Stimulated activated effector memory CD8-positive, alpha-beta T cell treated with anti-CD3 and anti-CD28 coated beads, Interleukin-12 subunit alpha, Interleukin-12 subunit beta, amount 100 ng/mL, for 72 hours (primary cell): ENCODE results near the gene PRSS1.
A peak's percentile ranks its signal among the peaks of the same experiment; 100 is the strongest.
"Not testable (repeated sequence)": the region's sequence is repeated elsewhere in the genome, so short reads cannot be mapped to it uniquely, and the experiment has no call there.

ENCODE experiments used
- ATAC-seq: fragments of 150-1000 bp; cut with Tn5 transposase; 2 replicates; pipeline ENCODE4 v1.10.0; 2021
- DNase-seq, 2 donors: peaks; one replicate each; pipeline ENCODE4 v3.0.0; 2021 to 2022; ENCODE audit warnings: low spot score in 2 of 2
- H3K27ac Mint-ChIP-seq: one replicate; pipeline ENCODE4 v1.8.0; 2022; ENCODE audit warnings: mild to moderate bottlenecking, mixed read lengths
- H3K36me3 Mint-ChIP-seq: one replicate; pipeline ENCODE4 v1.8.0; 2022; ENCODE audit warnings: mild to moderate bottlenecking, mixed read lengths
- H3K4me1 Mint-ChIP-seq: one replicate; pipeline ENCODE4 v1.8.0; 2022; ENCODE audit warnings: mixed read lengths
- H3K4me3 Mint-ChIP-seq: one replicate; pipeline ENCODE4 v1.8.0; 2022; ENCODE audit warnings: mild to moderate bottlenecking, mixed read lengths
- H3K9me3 Mint-ChIP-seq: one replicate; pipeline ENCODE4 v1.8.0; 2022; ENCODE audit warnings: mixed read lengths

Gene PRSS1

GRCh38 chr7:142775351-142776115, 26.3 kb downstream of the PRSS1 start:
- not testable (repeated sequence) for DNase-seq, H3K4me1 Mint-ChIP-seq, H3K36me3 Mint-ChIP-seq, H3K9me3 Mint-ChIP-seq, H3K27ac Mint-ChIP-seq, H3K4me3 Mint-ChIP-seq, ATAC-seq

GRCh38 chr7:142776206-142776844, 27.1 kb downstream of the PRSS1 start:
- Mint-ChIP-seq H3K4me1 (no peaks in the 10 kb centered on the region), H3K36me3 (no peaks in the 10 kb centered on the region), H3K9me3 (no peaks in the 10 kb centered on the region), H3K27ac (no peak overlapping the region), H3K4me3 (no peak overlapping the region)
- ATAC-seq: no peak
- DNase-seq: no peak

GRCh38 chr7:142776845-142777225, 27.6 kb downstream of the PRSS1 start:
- ATAC-seq, H3K4me1 Mint-ChIP-seq, H3K36me3 Mint-ChIP-seq, H3K27ac Mint-ChIP-seq, DNase-seq, H3K9me3 Mint-ChIP-seq, H3K4me3 Mint-ChIP-seq: not testable (repeated sequence)

DNA sequence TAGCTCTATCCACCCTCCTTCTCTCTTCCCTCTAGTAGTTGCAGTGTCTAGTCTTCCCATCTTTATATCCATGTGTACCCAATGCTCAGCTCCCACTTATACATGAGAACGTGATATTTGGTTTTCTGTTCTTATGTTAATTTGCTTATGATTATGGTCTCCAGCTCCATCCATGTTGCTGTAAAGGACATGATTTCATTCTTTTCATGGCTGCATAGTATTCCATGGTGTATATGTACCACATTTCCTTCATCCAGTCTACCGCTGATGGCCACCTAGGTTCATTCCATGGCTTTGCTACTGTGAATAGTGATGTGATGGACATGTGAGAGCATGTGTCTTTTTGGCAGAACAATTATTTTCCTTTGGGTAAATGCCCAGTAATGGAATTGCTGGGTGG, 28.0 kb downstream of the PRSS1 start:
- H3K36me3 Mint-ChIP-seq: no peaks in the 10 kb centered on the region
- DNase-seq (no peak), ATAC-seq (no peak)
- no peak overlapping the region for H3K27ac Mint-ChIP-seq
- H3K4me3 Mint-ChIP-seq: no peak overlapping the region
- no peaks in the 10 kb centered on the region for H3K4me1 Mint-ChIP-seq
- no peaks in the 10 kb centered on the region for H3K9me3 Mint-ChIP-seq

DNA sequence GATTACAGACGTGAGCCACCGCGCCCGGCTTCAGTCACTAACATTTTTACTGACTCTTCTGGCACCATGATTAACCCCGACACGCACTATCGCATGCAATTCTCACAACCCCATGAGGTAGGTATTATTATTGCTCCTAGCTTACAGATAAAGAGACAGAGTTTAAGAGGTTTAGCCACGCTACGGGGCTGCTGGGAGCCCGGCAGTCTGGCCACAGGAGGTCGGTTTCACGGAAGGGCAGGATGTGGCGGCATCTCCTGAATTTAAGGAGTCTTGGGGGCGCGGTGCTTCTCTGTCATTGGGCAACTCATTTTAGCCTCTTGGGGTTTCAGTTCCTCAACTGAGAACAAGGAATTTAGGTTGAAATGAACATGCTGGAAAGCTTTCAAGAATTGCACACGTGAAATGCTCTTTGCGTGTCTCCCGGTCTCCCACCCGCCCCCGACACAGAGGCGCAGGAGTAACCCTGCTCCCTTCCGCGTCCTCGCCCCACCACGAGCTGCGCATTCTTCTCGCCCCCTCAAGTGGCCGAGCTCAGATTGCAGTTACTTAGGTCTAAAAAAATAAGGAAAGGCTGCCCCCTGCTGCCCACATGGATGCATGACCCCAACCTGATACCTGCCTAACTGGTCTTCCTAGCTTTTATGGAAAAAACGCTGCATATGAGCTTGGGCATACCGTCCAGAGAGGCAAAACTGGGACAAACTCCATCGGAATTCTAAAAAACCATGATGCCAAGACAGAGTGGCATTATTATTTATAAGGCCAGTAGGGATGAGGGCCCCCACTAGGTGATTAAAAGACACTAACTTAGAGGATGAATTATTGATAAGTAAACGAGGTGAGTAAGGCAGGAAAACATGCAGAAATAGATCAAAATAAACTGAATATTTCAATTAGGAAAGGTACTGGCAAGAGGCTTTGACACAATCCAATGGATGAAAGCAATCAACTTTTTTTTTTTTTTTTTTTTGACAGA, 33.9 kb downstream of the PRSS1 start:
- H3K27ac Mint-ChIP-seq: peak overlapping the region; percentile 60
- ATAC-seq (peak; percentile 71), DNase-seq (peak; percentile 28 to 76)
- peaks cover 30% of the 10 kb centered on the region for H3K36me3 Mint-ChIP-seq
- H3K9me3 Mint-ChIP-seq: no peaks in the 10 kb centered on the region
- H3K4me1 Mint-ChIP-seq: peaks cover 4% of the 10 kb centered on the region
- peak overlapping the region; percentile 98 for H3K4me3 Mint-ChIP-seq

DNA sequence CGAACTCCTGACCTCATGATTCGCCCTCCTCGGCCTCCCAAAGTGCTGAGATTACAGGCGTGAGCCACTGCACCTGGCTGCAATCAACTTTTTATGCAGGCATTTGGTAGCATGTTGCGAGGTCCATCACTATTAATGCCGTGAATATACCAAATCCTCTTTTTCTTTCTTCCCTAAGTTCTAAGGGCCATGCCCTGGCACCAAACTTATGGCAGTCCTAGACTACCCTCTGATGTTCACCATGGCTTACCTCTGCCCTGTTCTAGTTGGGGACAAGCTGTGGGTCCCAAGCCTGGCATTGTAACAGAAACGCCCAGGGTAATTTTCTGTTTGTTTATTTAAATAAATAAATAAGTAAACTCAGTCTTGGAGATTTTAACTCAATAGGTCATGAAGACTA, 34.8 kb downstream of the PRSS1 start:
- peaks cover 39% of the 10 kb centered on the region for H3K36me3 Mint-ChIP-seq
- peaks cover 5% of the 10 kb centered on the region for H3K4me1 Mint-ChIP-seq
- no peak for DNase-seq
- H3K27ac Mint-ChIP-seq: no peak overlapping the region
- no peaks in the 10 kb centered on the region for H3K9me3 Mint-ChIP-seq
- no peak for ATAC-seq
- H3K4me3 Mint-ChIP-seq: peak overlapping the region; percentile 98

DNA sequence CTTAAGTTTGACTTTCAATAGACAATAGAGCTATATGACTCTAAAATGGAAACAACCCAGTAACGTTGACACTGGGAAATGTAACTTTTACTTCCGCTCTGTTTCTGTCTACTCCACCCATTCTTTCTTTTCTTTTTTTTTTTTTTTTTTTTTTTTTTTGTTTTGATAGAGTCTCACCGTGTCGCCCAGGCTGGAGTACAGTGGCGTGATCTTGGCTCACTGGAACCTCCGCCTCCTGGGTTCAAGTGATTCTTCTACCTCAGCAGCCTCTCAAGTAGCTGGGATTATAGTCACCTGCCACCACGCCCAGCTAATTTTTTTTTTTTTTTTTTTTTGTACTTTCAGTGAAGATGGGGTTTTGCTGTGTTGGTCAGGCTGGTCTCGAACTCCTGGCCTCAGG, 35.4 kb downstream of the PRSS1 start:
- Mint-ChIP-seq H3K36me3 (peaks cover 45% of the 10 kb centered on the region), H3K4me3 (peak overlapping the region; percentile 98), H3K4me1 (peaks cover 9% of the 10 kb centered on the region), H3K9me3 (no peaks in the 10 kb centered on the region), H3K27ac (peak overlapping the region; percentile 92)
- ATAC-seq: no peak
- DNase-seq: no peak

DNA sequence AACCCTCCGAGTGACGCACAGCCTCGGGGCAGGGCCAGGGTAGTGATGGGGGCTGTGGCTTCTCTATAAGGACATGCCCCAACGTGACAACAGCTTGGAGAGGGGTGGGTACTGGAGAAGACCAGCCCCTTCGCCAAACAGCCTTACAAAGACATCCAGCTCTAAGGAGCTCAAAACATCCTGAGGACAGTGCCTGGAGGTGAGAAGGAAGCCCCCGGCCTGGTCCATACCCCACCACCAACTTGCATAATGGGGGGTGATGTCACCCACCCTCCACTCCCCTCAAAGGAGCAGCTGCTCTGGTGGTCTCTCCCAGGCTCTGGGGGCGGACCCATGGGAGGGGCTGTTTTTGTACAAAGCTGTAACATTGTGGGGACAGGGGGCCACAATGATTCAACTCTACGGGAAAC, 36.6 kb downstream of the PRSS1 start:
- ATAC-seq (peak; percentile 93), DNase-seq (peak in 1 of 2 donors; percentile 68)
- H3K4me1 Mint-ChIP-seq: peaks cover 9% of the 10 kb centered on the region
- H3K27ac Mint-ChIP-seq: peak overlapping the region; percentile 92
- peak overlapping the region; percentile 98 for H3K4me3 Mint-ChIP-seq
- peaks cover 56% of the 10 kb centered on the region for H3K36me3 Mint-ChIP-seq
- no peaks in the 10 kb centered on the region for H3K9me3 Mint-ChIP-seq

DNA sequence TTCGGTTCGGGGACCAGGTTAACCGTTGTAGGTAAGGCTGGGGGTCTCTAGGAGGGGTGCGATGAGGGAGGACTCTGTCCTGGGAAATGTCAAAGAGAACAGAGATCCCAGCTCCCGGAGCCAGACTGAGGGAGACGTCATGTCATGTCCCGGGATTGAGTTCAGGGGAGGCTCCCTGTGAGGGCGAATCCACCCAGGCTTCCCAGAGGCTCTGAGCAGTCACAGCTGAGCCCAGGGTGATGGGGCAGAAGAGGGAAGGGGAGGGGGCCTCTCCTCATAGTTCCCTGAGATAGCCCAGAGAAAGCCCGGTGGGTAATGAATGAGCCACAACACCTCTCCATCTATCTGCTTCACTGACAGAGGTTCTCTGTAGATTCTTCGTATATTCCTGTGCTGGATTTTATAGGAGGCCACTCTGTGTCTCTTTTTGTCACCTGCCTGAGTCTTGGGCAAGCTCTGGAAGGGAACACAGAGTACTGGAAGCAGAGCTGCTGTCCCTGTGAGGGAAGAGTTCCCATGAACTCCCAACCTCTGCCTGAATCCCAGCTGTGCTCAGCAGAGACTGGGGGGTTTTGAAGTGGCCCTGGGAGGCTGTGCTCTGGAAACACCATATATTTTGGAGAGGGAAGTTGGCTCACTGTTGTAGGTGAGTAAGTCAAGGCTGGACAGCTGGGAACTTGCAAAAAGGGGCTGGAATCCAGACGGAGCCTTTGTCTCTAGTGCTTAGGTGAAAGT, 37.9 kb downstream of the PRSS1 start:
- H3K9me3 Mint-ChIP-seq: no peaks in the 10 kb centered on the region
- H3K4me3 Mint-ChIP-seq: peak overlapping the region; percentile 98
- H3K27ac Mint-ChIP-seq: peak overlapping the region; percentile 100
- ATAC-seq (no peak), DNase-seq (no peak)
- peaks cover 10% of the 10 kb centered on the region for H3K4me1 Mint-ChIP-seq
- H3K36me3 Mint-ChIP-seq: peaks cover 70% of the 10 kb centered on the region

DNA sequence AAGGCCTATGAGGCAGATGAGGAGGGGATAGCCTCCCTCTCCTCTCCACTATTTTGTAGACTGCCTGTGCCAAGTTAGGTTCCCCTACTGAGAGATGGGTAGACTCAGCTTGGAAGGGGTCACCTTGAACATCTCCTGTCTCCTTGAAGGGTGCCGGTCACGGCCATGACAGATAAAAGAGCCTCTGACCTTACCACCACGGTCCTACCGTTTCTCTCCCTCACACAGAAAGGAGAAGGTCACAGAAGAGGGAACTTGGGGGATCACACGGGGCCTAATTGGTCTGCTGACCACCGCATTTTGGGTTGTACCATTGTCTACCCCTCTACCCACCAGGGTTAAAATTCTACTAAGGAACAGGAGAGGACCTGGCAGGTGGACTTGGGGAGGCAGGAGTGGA, 38.5 kb downstream of the PRSS1 start:
- Mint-ChIP-seq H3K36me3 (peaks cover 74% of the 10 kb centered on the region), H3K4me1 (peaks cover 16% of the 10 kb centered on the region), H3K27ac (peak overlapping the region; percentile 100), H3K9me3 (no peaks in the 10 kb centered on the region), H3K4me3 (peak overlapping the region; percentile 98)
- ATAC-seq (no peak), DNase-seq (no peak)

DNA sequence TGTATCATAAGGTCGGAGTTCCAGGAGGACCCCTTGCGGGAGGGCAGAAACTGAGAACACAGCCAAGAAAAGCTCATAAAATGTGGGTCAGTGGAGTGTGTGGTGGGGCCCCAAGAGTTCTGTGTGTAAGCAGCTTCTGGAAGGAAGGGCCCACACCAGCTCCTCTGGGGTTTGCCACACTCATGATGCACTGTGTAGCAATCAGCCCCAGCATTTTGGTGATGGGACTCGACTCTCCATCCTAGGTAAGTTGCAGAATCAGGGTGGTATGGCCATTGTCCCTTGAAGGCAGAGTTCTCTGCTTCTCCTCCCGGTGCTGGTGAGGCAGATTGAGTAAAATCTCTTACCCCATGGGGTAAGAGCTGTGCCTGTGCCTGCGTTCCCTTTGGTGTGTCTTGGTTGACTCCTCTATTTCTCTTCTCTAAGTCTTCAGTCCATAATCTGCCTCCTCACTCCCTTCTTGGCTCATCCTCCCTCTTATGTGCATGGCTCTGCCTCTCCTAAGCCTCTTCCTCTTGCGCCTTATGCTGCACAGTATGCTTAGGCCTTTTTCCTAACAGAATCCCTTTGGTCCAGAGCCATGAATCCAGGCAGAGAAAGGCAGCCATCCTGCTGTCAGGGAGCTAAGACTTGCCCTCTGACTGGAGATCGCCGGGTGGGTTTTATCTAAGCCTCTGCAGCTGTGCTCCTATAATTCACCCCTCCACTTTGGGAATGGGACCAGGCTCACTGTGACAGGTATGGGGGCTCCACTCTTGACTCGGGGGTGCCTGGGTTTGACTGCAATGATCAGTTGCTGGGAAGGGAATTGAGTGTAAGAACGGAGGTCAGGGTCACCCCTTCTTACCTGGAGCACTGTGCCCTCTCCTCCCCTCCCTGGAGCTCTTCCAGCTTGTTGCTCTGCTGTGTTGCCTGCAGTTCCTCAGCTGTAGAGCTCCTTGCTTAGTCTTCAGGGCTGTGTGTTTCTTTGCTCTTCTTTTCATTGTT, 39.3 kb downstream of the PRSS1 start:
- no peak for DNase-seq
- peaks cover 78% of the 10 kb centered on the region for H3K36me3 Mint-ChIP-seq

GRCh38 chr7:142789441-142789840, 40.2 kb downstream of the PRSS1 start:
- peak overlapping the region; percentile 98 for H3K4me3 Mint-ChIP-seq

More for the DNA sequence above, 39.3 kb downstream of the PRSS1 start:
- Mint-ChIP-seq H3K9me3 (no peaks in the 10 kb centered on the region), H3K27ac (peak overlapping the region; percentile 100), H3K4me3 (peak overlapping the region; percentile 98), H3K4me1 (peaks cover 21% of the 10 kb centered on the region)
- no peak for ATAC-seq

DNA sequence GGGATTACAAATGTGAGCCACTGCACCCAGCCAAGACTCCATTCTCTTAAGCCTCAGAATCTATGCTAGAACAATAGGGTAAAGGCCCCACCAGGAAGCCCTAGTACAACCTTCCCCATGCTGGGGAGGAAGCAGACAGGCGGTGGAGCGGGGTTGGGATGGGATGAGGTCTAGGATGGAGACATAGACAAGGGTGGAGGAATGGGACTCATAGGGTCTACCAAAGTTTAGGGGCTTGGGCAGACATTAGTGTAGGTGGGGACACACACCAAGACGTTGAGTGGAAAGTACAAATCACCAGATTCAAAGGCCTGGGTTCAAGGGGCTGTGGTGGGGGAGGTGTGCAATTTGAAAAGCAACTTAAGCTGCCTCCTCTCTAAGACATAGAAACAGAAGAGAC, 40.8 kb downstream of the PRSS1 start:
- Mint-ChIP-seq H3K4me1 (peaks cover 34% of the 10 kb centered on the region), H3K27ac (peak overlapping the region; percentile 100)

More at GRCh38 chr7:142789441-142789840, 40.2 kb downstream of the PRSS1 start:
- DNase-seq: no peak
- no peak for ATAC-seq
- H3K27ac Mint-ChIP-seq: peak overlapping the region; percentile 100
- H3K4me1 Mint-ChIP-seq: peaks cover 28% of the 10 kb centered on the region
- H3K36me3 Mint-ChIP-seq: peaks cover 87% of the 10 kb centered on the region
- no peaks in the 10 kb centered on the region for H3K9me3 Mint-ChIP-seq

DNA sequence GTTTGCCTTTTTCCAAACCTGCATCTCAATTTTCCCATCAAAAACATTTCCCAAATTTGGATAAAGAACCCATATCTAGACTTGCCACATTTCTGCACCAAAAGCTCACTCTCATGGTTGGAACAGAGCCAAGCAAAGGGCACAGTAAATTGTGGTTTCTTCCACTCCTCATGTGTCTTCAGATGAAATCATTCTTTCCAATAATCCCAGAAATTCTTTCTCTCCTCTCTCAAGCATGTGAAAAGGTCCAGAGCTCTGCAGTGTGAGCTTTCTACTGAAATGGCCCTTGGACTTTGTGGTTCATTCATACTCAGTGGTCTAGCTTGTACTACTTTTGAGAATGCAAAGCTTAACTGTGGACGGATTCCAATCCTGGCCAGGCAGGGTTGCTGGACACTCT, 41.3 kb downstream of the PRSS1 start:
- peaks cover 36% of the 10 kb centered on the region for H3K4me1 Mint-ChIP-seq
- ATAC-seq (no peak), DNase-seq (no peak)
- no peaks in the 10 kb centered on the region for H3K9me3 Mint-ChIP-seq
- peaks cover 90% of the 10 kb centered on the region for H3K36me3 Mint-ChIP-seq
- peak overlapping the region; percentile 100 for H3K27ac Mint-ChIP-seq
- H3K4me3 Mint-ChIP-seq: peak overlapping the region; percentile 98

More for the DNA sequence above, 40.8 kb downstream of the PRSS1 start:
- peaks cover 90% of the 10 kb centered on the region for H3K36me3 Mint-ChIP-seq
- DNase-seq: no peak
- peak overlapping the region; percentile 98 for H3K4me3 Mint-ChIP-seq
- ATAC-seq: no peak
- no peaks in the 10 kb centered on the region for H3K9me3 Mint-ChIP-seq
